Astrocyte of the hippocampus (primary cell): ENCODE data around the gene ATXN1.
A peak's percentile ranks its signal among the peaks of the same experiment; 100 is the strongest.

Experiments
- DNase-seq: peaks from one replicate; pipeline ENCODE4 v3.0.0; 2011; ENCODE audit warnings: low read depth, low spot score

ATXN1 gene

DNA sequence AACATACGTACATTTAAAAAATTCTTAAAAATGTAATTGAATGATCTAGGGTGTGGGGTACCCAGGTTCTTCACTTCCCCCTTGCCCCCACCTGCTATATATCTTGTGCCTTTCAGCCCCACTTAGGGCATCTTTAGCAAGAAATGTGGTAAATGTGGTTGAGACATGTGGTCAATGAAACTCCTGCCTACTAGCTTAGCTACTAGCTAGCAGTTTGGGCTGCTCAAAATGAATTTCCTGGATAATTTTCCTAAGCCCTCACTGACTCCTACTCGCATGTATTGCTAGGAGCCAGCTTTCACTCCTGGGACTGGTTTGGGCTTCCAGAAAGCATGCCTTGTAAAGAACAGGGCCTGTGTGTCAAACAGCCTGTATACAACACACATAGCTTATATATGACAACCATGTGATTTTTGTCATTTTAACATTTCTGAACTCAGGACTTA, 257.3 kb downstream of the ATXN1 start:
- peak; percentile 27 for DNase-seq

DNA sequence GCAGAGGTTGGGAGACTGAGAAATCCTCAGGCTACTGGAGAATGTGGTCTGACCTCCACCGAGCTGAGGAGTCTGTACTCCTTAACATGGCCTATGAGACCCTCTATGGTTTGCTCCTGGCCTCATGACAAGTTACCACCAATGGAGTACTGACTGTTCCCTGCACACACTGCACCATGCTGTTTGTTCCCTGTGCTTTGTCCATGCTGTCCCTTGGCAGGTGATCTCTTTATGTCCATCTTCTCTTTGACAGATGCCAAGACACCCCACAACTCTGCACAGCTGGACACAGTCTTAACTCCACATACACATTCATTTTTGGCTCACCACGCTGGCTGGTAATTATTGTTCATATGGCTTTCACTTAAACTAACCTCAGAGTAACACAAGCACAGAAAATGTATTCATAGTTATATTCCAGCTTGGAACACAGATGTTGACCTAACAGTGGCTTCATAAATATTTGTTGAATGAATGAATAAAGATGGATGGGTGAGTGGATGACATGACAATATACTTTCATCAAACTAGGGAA, 258.0 kb downstream of the ATXN1 start:
- no peak for DNase-seq

DNA sequence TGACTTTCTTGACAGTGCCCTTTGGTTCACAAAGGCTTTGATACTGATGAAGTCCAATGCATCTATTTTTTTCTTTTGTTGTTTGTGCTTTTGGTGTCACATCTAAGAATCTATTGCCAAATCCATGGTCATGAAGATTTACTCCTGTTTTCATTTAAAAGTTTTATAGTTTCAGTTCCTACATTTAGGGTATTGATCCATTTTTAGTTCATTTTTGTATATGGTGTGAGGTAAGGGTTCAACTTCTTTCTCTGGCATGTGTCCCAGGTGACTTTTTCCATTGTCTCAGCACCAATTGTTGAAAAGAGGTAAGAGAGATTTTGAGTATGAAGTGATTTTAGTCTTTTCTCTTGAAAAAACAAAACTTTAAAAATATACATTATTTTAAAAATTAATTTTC, 262.3 kb downstream of the ATXN1 start:
- DNase-seq = no peak

DNA sequence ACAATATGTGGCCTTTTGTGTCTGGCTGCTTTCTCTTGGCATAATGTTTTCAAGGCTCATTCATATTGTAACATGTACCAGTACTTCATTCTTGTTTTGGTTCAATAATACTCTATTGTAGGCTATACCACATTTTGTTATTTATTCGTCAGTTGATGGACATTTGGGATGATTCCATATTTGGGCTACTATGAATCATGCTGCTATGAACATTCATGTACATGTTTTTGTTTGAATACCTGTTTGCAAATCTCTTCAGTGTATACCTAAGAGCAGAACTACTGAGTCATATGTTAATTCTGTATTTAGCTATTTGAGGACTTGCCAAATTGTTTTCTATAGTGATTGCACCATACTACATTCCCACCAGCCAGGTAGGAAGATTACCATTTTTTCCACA, 263.0 kb downstream of the ATXN1 start:
- no peak for DNase-seq

GRCh38 chr6:16496991-16497801, 264.1 kb downstream of the ATXN1 start:
- peak; percentile 58 for DNase-seq

DNA sequence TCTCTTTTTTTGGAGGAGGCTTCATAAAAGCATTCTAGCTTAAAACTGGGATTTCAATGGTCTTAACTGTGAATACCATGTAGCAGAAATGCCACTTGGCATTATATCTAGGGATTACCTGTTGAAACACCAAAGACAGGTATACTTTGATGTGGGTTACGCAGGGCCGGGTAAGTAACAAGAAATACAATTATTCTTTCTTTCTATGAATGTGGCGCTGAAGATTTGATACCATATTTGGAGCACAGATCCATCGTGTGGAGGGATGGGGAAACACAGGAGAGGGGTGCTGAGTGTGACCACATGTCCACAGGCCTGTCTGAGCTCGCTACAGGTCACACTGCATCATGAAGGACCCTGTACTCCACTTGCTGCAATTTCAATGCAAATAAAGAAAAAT, 265.1 kb downstream of the ATXN1 start:
- DNase-seq = no peak

DNA sequence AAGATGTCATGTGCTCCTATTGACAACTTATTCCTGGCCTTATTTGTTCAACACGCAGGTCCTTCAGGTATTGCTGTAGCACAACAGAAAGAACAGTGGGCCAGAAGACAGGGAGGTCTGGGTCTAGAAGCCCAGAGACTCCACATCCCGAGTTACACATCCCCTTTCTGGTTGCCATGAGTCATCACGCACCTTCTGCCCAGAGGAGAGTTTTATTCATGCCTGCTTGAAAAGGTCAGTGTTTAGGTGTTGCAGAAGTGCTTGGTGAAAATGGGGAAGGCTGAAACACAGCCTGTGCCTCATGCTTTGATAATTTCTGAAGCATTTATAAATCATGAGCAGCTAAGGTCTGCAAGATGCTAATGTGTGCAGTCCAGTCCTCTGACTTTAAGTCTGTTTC, 266.5 kb downstream of the ATXN1 start:
- DNase-seq = peak; percentile 48

DNA sequence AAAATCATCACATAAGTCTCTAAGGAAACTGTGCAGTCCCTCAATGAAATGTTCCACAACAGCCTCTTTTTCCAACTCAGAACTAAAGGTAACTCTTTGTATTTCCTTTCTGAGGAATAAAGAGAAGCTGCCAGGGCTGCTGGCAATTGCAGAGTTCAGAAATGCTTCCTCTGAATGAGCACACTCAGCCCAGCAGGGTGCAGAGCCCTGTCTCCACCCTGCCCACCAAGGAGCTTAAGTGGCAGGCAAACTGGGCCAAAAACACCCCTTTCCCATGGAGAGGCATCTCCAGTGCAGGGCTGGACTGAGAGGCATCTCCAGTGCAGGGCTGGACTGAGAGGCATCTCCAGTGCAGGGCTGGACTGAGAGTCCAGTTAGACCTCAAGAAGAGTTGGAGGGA, 267.5 kb downstream of the ATXN1 start:
- no peak for DNase-seq

DNA sequence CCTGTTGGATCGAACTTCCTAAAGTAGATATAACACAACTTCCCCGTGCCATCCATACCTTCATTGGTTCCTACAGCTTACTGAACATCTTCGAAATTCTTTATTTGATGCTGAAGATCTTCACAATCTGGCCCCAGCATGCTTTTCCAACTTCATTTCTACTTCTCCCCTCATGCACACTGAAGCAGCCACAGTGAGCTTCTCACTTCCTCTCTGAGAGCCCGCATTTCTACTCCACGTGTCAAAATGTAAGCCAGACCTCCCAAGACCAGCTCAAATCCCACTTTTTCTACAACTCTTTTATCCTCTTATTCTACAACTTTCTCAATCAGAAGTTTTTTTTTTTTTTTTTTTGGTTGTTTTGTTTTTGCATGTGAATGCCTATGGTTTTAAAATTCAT, 268.1 kb downstream of the ATXN1 start:
- no peak for DNase-seq

DNA sequence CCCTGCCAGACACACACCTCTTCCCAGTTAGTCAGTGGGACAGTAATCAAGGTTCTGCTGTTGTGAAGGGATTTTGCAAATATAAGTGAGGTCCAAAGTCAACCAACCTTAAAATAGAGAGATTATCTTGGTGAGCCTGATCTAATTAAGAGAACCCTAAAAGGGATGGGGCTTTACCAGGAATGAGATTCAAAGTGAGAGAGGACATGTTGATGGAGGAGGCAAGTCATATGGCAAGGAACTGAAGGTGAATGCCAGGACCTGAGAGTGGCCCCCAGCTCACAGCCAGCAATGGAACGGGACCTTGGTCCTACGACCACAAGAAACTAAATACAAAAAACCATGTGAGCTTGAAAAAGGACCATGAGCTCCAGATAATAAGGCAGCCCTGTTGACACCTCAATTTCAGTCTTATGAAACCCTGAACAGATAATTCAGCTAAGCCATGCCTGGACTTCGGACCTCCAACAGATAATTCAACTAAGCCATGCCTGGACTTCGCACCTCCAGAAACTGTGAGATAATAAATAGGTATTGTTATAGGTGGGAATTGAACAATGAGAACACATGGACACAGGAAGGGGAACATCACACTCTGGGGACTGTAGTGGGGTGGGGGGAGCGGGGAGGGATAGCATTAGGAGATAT, 269.5 kb downstream of the ATXN1 start:
- DNase-seq = no peak

DNA sequence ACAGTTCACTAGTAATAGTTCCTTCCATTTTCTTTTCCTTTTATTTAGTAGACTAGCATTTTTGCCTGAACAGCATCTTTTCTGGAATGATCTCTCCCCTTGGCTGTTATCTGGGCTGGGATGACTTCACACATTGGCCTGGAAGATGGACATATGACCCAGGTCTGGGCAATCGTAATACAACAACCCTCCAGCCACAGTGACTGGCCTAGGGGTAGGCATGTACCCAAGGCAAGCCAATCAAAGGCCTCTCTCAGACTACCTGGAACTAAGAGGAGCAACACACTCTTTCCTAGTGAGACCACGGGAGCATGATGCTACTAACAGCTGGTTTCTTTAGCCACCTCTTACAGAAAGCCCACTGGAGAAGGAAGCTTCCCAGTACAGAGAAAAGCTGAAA, 270.6 kb downstream of the ATXN1 start:
- DNase-seq = no peak

DNA sequence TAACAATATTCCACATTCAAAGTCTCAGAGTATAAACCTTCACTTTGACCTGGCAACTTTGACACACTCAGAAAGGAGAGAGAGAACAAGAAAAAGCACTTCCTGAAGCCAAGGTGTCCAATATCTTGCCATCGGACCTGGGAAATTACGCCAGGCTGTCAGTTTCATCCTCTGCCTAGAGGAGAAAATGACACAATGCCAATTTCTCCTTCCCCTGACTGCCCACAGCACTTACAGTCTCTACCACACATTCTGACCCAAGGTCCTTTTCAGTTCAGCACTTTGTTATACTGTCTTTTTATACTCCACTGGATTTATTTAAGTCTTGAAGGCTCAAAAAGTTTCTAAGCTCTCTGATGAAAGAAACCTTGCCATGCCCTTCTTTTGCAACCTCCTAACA, 272.4 kb downstream of the ATXN1 start:
- peak; percentile 20 for DNase-seq

- no peak for DNase-seq
These were observed 273.1 kb downstream of the ATXN1 start for GRCh38 chr6:16487996-16488674.

DNA sequence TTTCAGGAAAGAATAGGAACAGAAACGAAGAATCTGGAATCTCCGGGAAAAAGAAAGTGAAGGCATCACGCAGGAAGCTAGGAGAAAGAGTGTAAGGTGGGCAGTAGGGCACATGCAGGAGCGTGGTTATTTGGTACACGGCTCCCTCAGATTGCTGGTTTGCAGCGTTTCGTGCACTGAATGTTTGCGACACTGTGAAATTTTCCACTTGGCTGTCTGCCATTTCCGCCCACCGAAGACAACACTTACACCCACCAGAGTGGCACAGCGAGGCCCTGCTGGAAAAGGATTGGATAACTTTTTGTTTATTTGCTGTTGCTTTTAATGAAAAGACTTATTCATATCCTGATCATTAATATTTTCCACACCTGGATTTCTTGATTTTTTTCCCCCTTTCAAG, 274.6 kb downstream of the ATXN1 start:
- DNase-seq = no peak

DNA sequence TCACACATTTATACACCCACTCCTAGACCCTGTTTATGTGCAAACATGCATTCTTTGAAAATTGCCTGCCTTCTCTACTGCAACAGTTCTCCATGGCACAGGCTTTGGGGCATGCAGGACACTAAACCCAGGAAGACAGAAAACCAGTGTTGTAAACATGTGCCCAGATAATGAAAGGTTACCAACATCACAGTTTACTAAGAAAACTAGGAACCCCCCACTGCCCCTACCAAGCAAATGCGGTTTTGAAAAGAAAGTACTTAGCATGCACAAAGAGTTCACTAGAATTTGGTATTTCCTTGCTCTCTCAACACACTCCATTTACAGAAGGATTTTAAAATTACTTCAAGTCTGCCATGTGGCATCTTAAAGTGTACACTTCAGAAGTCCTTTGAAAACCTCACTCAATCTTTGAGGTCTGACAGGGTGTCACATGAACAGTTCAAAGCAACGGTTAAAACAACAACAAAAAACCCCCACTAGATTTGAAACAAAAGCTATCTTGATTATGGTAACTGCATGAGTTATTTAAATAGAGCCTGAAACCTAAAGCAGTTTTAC, 277.9 kb downstream of the ATXN1 start:
- peak; percentile 11 for DNase-seq

GRCh38 chr6:16482702-16483314, 278.5 kb downstream of the ATXN1 start:
- no peak for DNase-seq

GRCh38 chr6:16481697-16482399, 279.4 kb downstream of the ATXN1 start:
- no peak for DNase-seq

DNA sequence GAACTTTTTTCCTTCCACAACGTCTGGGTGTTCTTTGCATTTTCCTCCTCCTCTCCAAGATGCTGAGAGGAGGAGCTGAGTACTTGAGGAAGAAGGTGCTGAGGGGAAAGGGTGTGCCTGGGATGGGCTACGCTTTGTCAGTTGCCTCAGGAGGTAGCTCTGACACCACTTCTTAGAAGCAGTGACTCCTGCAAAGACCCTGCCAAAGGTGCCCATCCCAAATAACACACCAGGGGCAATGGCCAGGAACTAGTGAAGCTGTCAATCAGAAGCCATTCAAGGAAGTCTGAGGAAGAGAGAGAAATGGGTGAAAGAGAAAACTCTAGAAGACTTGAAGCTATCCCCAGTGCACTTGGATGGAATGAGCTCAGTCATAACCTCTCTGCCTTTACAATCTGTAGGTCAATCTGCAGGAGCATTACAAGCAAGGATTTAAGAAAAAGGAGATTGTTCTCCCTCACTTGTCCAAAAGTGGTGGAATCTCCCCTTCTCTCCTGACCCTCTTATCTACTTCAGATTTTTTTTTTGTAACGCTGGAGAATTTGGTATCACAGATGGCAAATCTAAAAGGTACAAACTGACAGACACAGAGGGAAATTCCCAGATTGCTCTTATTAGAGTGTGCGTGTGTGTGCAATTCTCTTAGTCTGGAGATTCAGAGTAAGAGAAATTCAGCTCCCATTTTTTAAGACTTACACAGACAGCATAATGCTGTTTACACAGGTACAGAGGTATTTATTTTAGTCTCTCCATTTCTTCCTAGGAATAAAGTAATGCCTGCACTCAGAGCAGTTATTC, 280.3 kb downstream of the ATXN1 start:
- DNase-seq = no peak

- no peak for DNase-seq
These were observed 283.7 kb downstream of the ATXN1 start for GRCh38 chr6:16477367-16478149.
